Liver (tissue), 3 donors: ENCODE data around the gene ATG5.

Experiments used
- ATF3 ChIP-seq: IDR thresholded peaks from 2 replicates; pipeline ENCODE4 v1.6.1; 2016; ENCODE audit warnings: antibody characterized with exemption
- FOXA1 ChIP-seq: IDR thresholded peaks from 2 replicates; pipeline ENCODE4 v1.6.1; 2016; ENCODE audit warnings: antibody characterized with exemption
- GABPA ChIP-seq, 2 donors: IDR thresholded peaks in 1 of 2; conservative IDR thresholded peaks in 1 of 2; 2 replicates each; pipeline ENCODE4 v1.6.1; 2016; ENCODE audit warnings: antibody characterized with exemption in 2 of 2, mild to moderate bottlenecking in 1 of 2, moderate library complexity in 1 of 2
- JUND ChIP-seq, 2 donors: IDR thresholded peaks; 2 replicates each; pipeline ENCODE4 v1.6.1; 2016; ENCODE audit warnings: antibody characterized with exemption in 2 of 2
- MAX ChIP-seq: IDR thresholded peaks from 2 replicates; pipeline ENCODE4 v1.6.1; 2016; ENCODE audit warnings: antibody characterized with exemption
- NR2F2 ChIP-seq: IDR thresholded peaks from 2 replicates; pipeline ENCODE4 v1.6.1; 2016; ENCODE audit warnings: antibody characterized with exemption
- RAD21 ChIP-seq, 2 donors: IDR thresholded peaks; 2 replicates each; pipeline ENCODE4 v1.6.1; 2016; ENCODE audit warnings: antibody characterized with exemption in 2 of 2, mild to moderate bottlenecking in 2 of 2
- REST ChIP-seq: IDR thresholded peaks from 2 replicates; pipeline ENCODE4 v1.6.1; 2016; ENCODE audit warnings: antibody characterized with exemption, mild to moderate bottlenecking
- RXRA ChIP-seq, 2 donors: IDR thresholded peaks; 2 replicates each; pipeline ENCODE4 v1.6.1; 2017 to 2018; ENCODE audit warnings: antibody characterized with exemption in 2 of 2, mild to moderate bottlenecking in 1 of 2
- TAF1 ChIP-seq: conservative IDR thresholded peaks from 2 replicates; pipeline ENCODE4 v1.6.1; 2016; ENCODE audit warnings: antibody characterized with exemption, mild to moderate bottlenecking
- YY1 ChIP-seq: IDR thresholded peaks from 2 replicates; pipeline ENCODE4 v1.6.1; 2016; ENCODE audit warnings: antibody characterized with exemption, mild to moderate bottlenecking
- TF ChIP-seq, protein P1 (sequence below): fragments of 150-350 bp; IDR thresholded peaks from 2 replicates; pipeline ENCODE4 v1.5.1; 2017; ENCODE audit warnings: improper control_type of control experiment, low read depth, low read length; ENCODE audit not compliant: missing input control
- donor health status: healthy.
- donor health status: healthy.

- TF ChIP-seq NR2F2 (no peak), MAX (no peak), RAD21 (IDR thresholded peaks at IDR 0.05) (no peak), YY1 (no peak), RXRA (IDR thresholded peaks at IDR 0.05) (no peak), JUND (IDR thresholded peaks at IDR 0.05) (no peak), REST (no peak), ATF3 (no peak), TAF1 (no peak), GABPA (IDR thresholded peaks at IDR 0.05 in 1 of 2, conservative IDR thresholded peaks at IDR 0.05 in 1 of 2) (no peak), FOXA1 (no peak)
- TF ChIP-seq, protein P1, sequence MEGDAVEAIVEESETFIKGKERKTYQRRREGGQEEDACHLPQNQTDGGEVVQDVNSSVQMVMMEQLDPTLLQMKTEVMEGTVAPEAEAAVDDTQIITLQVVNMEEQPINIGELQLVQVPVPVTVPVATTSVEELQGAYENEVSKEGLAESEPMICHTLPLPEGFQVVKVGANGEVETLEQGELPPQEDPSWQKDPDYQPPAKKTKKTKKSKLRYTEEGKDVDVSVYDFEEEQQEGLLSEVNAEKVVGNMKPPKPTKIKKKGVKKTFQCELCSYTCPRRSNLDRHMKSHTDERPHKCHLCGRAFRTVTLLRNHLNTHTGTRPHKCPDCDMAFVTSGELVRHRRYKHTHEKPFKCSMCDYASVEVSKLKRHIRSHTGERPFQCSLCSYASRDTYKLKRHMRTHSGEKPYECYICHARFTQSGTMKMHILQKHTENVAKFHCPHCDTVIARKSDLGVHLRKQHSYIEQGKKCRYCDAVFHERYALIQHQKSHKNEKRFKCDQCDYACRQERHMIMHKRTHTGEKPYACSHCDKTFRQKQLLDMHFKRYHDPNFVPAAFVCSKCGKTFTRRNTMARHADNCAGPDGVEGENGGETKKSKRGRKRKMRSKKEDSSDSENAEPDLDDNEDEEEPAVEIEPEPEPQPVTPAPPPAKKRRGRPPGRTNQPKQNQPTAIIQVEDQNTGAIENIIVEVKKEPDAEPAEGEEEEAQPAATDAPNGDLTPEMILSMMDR, result no peak
These were observed 164.2 kb downstream of the ATG5 start for GRCh38 chr6:106161311-106161874.
